Endothelial cell of hepatic sinusoid (primary cell): Measurements from ENCODE around the gene PLA2G3.

Source experiments
- in situ Hi-C: cut with HindIII; loops from 2 replicates; pipeline ENCODE4 v1.10.0; 2017; ENCODE audit warnings: low sequenced_read_pairs

The PLA2G3 gene

GRCh38 chr22:31148953-31149627 is 8.8 kb upstream of the PLA2G3 start:
- in situ Hi-C loops, result no loop called here

DNA sequence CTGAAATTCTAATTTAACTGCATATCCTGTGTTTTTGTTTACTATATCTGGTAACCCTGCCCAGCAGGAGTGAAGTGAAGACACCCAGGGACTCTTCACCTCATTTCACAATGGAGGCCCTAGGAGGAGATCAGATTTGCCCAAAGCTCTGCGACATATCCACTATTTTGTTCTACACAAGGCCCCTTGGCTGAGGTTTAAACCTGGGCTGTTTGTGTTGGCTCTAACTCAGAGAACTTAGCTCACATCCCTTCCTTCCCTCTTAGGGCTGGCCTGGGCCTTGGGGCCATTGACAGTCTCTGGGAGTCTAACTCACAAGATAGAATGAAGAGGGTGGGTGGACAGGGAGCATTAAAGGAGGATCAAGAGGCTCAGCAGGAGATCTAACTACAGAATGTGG is 8.2 kb upstream of the PLA2G3 start:
- in situ Hi-C loops, result no loop called here

GRCh38 chr22:31144223-31144622 is 3.9 kb upstream of the PLA2G3 start:
- in situ Hi-C loops, result no loop called here

DNA sequence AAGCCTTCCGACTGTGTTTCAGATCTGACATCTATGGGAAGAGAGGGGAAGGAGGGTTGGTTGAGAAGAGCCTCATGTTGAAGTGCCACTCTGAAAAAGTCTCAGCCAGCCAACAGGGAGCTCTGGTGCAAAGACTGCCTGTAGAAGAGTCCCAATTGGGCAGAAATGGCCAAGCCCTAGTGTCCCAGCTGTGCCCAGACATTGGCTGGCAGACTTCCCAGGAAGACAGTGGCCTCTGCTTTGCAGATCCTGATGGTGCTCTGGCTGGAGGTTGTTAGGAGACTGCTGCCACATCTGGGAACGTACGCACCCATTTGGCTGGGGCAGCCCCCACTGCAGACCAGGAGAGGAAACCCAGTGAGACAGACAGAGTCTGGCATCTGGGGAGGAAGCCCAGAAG is 3.2 kb upstream of the PLA2G3 start:
- in situ Hi-C loops, result no loop called here

DNA sequence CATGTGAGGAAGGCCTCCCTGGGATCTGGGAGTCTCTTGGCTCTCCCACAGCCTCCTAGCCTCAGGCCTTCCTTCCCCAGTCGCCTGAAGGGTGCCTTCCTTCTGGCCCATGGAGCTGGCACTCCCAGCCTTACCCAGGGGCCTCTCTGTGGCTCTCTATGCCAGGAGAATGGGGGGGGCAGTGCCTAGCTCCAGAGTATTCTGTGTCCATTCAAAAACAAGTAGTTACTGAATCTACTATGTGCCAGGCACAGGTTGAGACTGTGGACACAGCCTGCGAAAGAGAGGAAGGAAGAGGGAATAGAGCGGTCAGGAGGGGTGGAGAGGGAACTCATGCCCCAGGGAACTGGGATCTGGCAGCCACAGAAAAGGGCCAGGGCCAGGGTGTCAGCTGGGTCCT is 2.7 kb upstream of the PLA2G3 start:
- in situ Hi-C loops, result no loop called here

DNA sequence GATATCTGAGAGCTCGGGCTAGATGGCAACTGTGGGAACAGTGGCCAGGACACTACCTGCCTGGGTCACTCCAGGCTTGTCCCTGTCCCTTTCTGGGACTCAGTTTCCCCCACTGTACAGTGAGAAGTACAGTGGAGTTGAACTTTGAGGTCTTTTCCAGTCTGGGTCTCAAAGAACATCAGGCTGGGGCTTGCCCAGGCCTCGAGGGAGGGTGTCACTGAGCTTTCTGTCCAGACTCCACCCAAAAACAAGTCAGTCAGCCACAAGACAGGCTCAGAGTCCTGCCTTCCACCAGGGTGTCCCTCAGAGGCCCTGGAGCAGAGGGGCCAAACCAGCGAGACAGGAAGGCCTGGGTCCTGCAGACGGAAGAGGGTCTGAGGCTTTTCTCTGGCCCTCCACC is 2.0 kb upstream of the PLA2G3 start:
- in situ Hi-C loops, result no loop called here

DNA sequence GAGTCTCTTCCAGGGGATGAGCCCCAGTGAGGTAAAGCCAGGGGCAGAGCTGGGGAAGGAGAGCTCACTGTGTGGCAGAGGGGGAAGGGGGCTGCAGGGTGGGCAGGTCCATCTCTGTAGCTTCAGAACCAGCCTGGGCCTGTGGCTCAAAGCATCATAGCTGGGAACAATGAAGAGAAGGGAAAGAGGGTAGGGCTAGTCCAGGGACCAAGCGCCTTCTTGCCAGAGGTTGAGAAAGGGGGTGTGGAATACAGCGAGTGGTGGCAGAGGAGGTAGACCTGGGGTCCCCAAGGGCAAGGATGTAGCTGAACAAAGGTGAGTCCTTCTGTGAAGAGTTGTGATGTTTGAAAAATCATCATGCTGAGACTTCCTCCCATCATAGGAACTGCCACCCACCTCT is 1.2 kb upstream of the PLA2G3 start:
- in situ Hi-C loops, result no loop called here

GRCh38 chr22:31140746-31141145 is 438 bp upstream of the PLA2G3 start:
- in situ Hi-C loops, result no loop called here

- in situ Hi-C loops, result no loop called here
Observed at GRCh38 chr22:31139066-31139465, 1.2 kb downstream of the PLA2G3 start.

GRCh38 chr22:31138126-31138525 is 2.2 kb downstream of the PLA2G3 start:
- in situ Hi-C loops, result no loop called here

GRCh38 chr22:31137721-31138120 is 2.6 kb downstream of the PLA2G3 start:
- in situ Hi-C loops, result no loop called here

GRCh38 chr22:31136711-31137110 is 3.6 kb downstream of the PLA2G3 start:
- in situ Hi-C loops, result no loop called here

GRCh38 chr22:31136155-31136554 is 4.2 kb downstream of the PLA2G3 start:
- in situ Hi-C loops, result no loop called here

- in situ Hi-C loops, result no loop called here
Observed at GRCh38 chr22:31135706-31136105, 4.6 kb downstream of the PLA2G3 start.

GRCh38 chr22:31134688-31135087 is 5.6 kb downstream of the PLA2G3 start:
- in situ Hi-C loops, result no loop called here

DNA sequence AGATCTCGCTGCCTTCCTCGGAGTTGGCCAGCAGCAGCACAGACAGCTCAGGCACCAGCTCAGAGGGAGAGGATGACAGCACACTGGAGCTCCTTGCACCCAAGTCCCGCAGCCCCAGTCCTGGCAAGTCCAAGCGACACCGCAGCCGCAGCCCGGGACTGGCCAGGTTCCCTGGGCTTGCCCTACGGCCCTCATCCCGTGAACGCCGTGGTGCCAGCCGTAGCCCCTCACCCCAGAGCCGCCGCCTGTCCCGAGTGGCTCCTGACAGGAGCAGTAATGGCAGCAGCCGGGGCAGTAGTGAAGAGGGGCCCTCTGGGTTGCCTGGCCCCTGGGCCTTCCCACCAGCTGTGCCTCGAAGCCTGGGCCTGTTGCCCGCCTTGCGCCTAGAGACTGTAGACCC is 6.4 kb downstream of the PLA2G3 start:
- in situ Hi-C loops, result no loop called here

DNA sequence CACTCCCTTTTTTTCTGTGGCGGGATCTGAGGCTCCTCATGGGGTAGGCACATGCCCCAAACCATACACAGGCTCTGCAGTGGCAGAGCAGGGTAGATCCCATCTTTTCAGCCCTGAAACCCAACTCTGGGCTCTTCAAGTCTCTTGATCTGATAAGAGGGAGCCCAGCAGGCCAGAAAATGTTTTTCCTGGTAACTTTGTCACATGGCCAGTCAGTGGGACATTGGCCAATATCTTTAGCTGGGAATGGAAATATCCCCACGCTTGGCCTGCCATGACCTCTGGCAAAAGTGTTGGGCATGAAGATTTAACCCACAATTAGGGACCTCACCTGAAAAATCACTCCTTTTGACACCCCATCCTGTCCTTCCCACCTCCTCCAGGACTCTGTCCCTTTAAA is 9.4 kb downstream of the PLA2G3 start:
- in situ Hi-C loops, result no loop called here

GRCh38 chr22:31128156-31128555 is 12.2 kb downstream of the PLA2G3 start:
- in situ Hi-C loops, result no loop called here

GRCh38 chr22:31127181-31127772 is 13.0 kb downstream of the PLA2G3 start:
- in situ Hi-C loops, result no loop called here

GRCh38 chr22:31126869-31127175 is 13.5 kb downstream of the PLA2G3 start:
- in situ Hi-C loops, result no loop called here

DNA sequence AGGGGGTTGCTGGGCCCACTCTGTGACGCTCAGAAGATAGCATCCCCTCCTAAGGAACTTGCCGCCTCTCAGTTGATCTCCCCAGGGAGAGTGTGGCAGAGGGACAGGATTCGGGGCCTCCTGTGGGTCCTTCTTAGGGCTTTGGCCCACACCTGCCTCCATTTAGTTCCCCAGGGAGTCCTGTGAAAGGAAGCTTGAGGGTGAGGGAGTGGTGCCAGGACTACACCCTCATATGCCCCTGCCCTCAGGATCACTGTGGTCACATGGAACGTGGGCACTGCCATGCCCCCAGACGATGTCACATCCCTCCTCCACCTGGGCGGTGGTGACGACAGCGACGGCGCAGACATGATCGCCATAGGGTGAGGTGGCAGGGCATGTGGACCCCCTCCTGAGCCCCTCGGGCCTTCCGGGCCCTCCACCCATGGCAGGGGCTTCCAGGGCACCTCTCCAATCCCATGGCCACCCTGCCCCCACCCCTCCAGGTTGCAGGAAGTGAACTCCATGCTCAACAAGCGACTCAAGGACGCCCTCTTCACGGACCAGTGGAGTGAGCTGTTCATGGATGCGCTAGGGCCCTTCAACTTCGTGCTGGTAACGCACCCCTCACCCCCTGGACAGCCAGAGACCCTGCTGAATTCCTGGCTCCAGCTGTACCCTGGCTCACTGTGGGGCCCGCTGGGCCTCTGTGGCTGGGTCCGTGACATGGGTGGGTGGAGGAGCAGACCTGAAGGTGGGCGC is 14.0 kb downstream of the PLA2G3 start:
- in situ Hi-C loops, result no loop called here

DNA sequence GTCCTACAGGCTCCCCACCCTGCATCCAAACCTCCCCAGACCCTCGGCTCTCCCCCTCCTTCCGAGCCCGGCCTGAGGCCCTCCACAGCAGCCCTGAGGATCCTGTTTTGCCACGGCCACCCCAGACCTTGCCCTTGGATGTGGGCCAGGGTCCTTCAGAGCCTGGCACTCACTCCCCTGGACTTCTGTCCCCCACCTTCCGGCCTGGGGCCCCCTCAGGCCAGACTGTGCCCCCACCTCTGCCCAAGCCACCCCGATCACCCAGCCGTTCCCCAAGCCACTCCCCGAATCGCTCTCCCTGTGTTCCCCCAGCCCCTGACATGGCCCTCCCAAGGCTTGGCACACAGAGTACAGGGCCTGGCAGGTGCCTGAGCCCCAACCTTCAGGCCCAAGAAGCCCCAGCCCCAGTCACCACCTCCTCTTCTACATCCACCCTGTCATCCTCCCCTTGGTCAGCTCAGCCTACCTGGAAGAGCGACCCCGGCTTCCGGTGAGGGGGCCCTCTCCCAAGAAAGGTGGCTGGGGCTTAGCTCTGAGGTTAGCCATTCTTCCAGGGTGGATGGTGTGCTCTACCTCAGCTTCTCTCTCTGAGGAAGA is 14.7 kb downstream of the PLA2G3 start:
- in situ Hi-C loops, result no loop called here
